Measurements from ENCODE around the gene SARDH.

The SARDH gene

DNA sequence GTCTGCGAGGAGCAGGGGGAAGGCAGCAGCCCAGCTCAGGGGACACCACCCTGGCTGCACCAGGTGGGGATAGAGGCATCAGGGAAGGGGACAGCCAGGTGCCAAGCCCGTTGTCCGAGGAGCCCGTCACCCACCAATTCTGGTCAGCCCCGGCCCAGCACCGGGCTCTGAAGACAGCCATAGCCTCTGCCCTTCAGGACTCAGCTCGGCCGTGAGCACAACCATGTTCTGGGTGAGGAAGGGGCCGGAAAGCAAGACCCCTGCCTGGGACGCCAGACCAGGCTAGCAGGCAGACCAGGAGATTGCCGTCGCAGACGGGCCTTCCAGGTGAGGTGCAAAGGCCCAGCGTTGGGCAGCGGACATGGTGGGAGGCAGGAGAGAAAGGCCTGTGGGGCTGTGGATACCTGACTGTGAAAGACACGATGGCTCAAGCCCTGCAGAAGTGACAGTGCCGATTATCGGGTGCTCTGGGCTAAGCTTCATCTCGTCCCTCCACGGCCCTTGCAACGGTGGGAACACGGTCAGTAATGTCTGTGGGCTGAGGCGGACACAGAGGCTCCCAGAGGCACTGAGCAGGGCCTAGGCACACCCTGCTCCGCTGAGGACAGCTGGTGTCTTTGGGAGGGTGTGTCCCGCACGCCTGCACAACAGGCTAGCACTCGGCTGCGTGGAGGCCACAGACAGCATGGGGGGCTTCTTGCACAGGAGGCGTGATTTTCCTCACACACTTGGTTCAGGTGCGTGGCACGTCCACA lies 65.5 kb downstream of the SARDH start:
- FAIRE-seq (no peak), DNase-seq (ENCODE audit: insufficient read length, low spot score) (no peak)

- DNase-seq (ENCODE audit: insufficient read length, low spot score) (no peak), FAIRE-seq (no peak)
Measured at GRCh38 chr9:133671371-133671770, 66.8 kb downstream of the SARDH start.

DNA sequence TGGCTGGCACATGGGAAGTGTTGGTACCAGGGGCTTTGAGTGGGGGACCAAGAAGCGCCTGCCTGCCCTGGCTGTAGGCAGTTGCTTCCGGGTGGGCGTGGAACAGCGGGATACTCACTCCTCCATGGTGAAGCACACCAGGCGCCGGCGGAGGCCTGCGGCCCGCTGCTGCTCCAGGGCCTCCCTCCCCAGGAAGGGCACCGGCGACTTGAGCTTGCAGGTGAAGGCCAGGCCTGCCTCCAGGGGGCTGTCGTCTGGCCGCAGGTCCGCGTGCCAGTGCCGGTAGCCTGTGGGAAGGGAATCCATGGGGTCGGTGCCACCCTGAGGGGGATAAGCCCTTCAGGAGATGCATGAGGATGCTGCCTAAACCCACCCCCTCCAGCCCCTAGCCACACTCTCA lies 67.7 kb downstream of the SARDH start:
- DNase-seq (ENCODE audit: insufficient read length, low spot score) (no peak), FAIRE-seq (no peak)

DNA sequence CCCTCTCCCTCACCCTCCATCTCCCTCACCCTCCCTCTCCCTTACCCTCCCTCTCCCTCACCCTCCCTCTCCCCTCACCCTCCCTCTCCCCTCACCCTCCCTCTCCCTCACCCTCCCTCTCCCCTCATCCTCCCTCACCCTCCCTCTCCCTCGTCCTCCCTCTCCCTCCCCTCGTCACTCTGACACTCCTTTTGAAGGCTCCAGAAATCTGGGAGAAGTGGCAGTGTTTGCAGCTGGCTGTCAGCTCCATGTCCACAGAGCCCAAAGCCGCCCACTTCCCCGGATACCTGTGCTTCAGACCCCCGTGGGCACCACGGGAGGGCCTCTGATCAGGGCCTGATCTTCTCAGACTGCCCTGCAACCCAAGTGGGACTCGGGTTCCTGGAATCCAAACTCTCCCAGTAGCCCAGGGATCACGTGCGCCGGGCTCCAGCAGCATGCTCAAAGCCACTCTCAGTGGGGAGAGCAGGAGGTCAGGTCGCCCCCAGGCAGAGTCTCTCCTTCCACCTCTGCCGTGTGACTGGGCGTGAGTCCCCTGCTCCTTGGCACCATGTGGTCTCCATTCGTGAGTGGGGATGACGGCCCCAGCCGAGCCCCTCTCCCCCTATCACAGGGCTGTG lies 68.9 kb downstream of the SARDH start:
- DNase-seq (ENCODE audit: insufficient read length, low spot score), result no peak
- FAIRE-seq, result no peak

- FAIRE-seq, result no peak
- DNase-seq (ENCODE audit: insufficient read length, low spot score), result no peak
Measured at GRCh38 chr9:133667759-133668450, 70.2 kb downstream of the SARDH start.

- no peak for DNase-seq (ENCODE audit: insufficient read length, low spot score)
- FAIRE-seq, result no peak
Measured at GRCh38 chr9:133666845-133667244, 71.3 kb downstream of the SARDH start.

- no peak for FAIRE-seq
Measured at GRCh38 chr9:133666387-133666786, 71.8 kb downstream of the SARDH start.

DNA sequence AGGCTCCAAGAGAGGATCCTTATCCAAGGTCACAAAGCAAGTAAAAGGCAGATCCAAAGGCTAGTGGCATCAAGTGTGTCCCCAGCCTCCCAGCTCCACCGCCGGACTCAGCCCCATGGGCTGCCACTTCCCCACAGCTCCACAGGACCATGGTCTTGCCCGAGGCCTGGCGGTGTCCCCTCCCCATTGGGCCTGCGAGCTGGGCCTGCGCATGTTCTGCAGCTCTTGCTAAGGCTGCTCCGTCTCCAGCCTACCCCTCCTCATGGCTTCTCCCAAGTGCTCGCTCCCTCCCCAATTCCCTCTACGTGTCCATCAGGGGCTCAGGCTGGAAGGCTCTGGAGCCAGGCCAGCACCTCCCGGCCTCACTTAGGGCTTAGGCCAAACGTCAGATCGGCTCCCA lies 72.6 kb downstream of the SARDH start:
- no peak for DNase-seq (ENCODE audit: insufficient read length, low spot score)
- no peak for FAIRE-seq

More at GRCh38 chr9:133666387-133666786, 71.8 kb downstream of the SARDH start:
- no peak for DNase-seq (ENCODE audit: insufficient read length, low spot score)

- FAIRE-seq (no peak), DNase-seq (ENCODE audit: insufficient read length, low spot score) (no peak)
Measured at GRCh38 chr9:133665096-133665495, 73.1 kb downstream of the SARDH start.

GRCh38 chr9:133664173-133665050 lies 73.7 kb downstream of the SARDH start:
- FAIRE-seq, result no peak
- DNase-seq (ENCODE audit: insufficient read length, low spot score), result no peak

GRCh38 chr9:133661846-133662540 lies 76.2 kb downstream of the SARDH start:
- FAIRE-seq (no peak), DNase-seq (ENCODE audit: insufficient read length, low spot score) (no peak)

DNA sequence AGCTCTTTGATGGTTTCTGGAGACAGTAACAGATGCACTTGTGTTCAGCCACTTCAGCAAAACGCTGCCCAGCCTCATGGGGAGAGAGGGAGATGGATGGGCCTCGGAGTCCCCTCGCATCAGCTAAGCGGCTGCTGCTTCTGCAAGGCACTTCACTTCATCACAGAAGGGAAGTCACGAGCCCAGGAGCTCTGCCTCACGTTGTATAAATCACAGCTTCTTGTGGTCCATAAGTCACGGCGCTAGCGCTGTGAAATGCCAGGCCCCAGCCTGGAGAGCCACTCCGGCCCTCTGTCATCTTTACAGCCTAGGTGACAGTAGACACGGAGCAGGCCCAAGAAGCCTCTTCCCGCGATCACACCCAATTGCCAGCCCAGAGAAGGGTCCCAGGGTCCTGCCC lies 78.6 kb downstream of the SARDH start:
- FAIRE-seq, result no peak
- DNase-seq (ENCODE audit: insufficient read length, low spot score), result no peak

GRCh38 chr9:133658442-133659431 lies 79.4 kb downstream of the SARDH start:
- FAIRE-seq (no peak), DNase-seq (ENCODE audit: insufficient read length, low spot score) (peak; percentile 24)

- FAIRE-seq (no peak), DNase-seq (ENCODE audit: insufficient read length, low spot score) (no peak)
Measured at GRCh38 chr9:133657120-133657661, 81.0 kb downstream of the SARDH start.

- DNase-seq (ENCODE audit: insufficient read length, low spot score), result no peak
- no peak for FAIRE-seq
Measured at GRCh38 chr9:133656211-133657119, 81.7 kb downstream of the SARDH start.

GRCh38 chr9:133655701-133656100 lies 82.5 kb downstream of the SARDH start:
- no peak for FAIRE-seq
- no peak for DNase-seq (ENCODE audit: insufficient read length, low spot score)

DNA sequence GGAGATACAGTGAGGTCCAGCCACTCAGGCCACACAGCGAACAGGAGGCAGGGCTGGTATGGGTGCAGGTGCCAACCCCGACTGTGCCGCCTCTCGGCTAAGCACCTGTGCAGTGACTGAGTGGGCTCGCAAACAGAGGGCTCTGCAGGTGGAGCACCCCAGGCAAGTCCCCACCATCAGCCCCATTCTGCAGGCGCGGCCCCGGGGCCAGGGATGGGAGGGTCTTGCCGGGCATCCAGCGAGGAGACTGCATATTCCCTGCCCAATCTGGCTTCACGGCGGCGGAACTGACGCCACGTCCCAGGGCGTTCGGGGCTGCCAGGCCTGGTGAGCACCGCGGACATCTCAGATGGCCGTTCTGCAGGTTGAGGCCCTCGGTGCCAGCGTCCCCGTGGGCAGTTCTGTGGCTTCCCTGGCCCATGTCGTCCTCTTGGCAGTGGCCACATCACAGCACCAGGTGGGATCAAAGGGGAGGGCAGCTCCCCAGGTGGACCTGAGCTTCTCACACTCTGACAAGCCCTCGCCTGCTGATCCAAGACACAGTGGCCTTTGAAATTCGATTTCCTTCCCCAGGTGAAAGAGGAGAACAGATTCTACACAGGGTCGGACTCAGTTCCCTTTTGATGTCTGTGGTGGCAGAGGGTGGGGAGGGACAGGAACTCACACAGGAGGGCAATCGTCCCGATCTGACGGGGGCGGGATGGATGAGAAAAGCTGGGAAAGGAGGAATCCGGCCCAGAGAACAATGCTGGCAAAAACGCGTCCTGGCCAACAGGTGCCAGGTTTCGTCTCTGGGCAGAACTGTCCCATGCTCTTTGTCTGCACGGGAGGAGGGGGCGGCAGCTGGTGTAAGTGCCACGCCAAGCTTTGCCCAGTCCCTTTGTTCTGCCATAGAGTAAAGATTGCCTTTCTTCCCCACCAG lies 83.2 kb downstream of the SARDH start:
- no peak for FAIRE-seq
- DNase-seq (ENCODE audit: insufficient read length, low spot score), result no peak

Data from HTR-8/SVneo (cell line).